Testis (tissue), 3 donors: ENCODE measurements around the gene FDXR. TPM values are rescaled to one million over a fixed set of nuclear protein-coding genes. Genes with fewer than 3 reads are reported as not detected.
"Not testable (repeated sequence)": the region's sequence is repeated elsewhere in the genome, so short reads cannot be mapped to it uniquely, and the experiment has no call there.

Experiments
- DNase-seq: peaks from one replicate; pipeline ENCODE4 v3.0.0-alpha.2; 2019
- H3K27ac ChIP-seq, 2 donors: fragments of 200-600 bp; sonication (generic); one replicate each; pipeline ENCODE4 v1.5.1; 2019
- H3K27me3 ChIP-seq: fragments of 200-600 bp; sonication (generic); one replicate; pipeline ENCODE4 v1.5.1; 2019
- H3K36me3 ChIP-seq: fragments of 200-600 bp; sonication (generic); one replicate; pipeline ENCODE4 v1.5.1; 2017; ENCODE audit warnings: low read depth; ENCODE audit errors: missing control alignments
- H3K4me1 ChIP-seq: fragments of 200-600 bp; sonication (generic); one replicate; pipeline ENCODE4 v1.5.1; 2019
- H3K4me3 ChIP-seq, 2 donors: fragments of 200-600 bp; sonication (generic); one replicate each; pipeline ENCODE4 v1.5.1; 2017 to 2019
- H3K9me3 ChIP-seq: fragments of 200-600 bp; sonication (generic); one replicate; pipeline ENCODE4 v1.5.1; 2017
- POLR2A ChIP-seq: fragments of 450-650 bp; IDR thresholded peaks from one replicate; pipeline ENCODE4 v1.6.1; 2017; ENCODE audit warnings: antibody characterized with exemption, mild to moderate bottlenecking, moderate library complexity
- WGBS, 2 donors: methylation state at CpG; one replicate each; pipeline ENCODE4 v1.1.5; 2018; 5-methylcytosine and 5-hydroxymethylcytosine counted together
- intact Hi-C: fragments of 100-400 bp; cut with DNase I; formaldehyde crosslinking; loops from one replicate; pipeline ENCODE4 v1.15.1; 2023; ENCODE audit warnings: low total_unique reads
- polyA plus RNA-seq: library from polyadenylated mRNA; stranded (reverse); fragments of 350-450 nt; fragmentation: Illumina TruSeq; extraction: RNeasy Lipid Tissue Mini Kit (QIAGEN cat#74804); gene quantifications from one replicate; pipeline ENCODE4 v1.2.3, GENCODE V29; 2014; ENCODE audit warnings: low read depth, low replicate concordance; ENCODE audit not compliant: insufficient read depth
- total RNA-seq, 2 donors: library from RNA; depleted of rRNA; stranded (reverse); fragments of >200 nt; gene quantifications; one replicate each; pipeline ENCODE4 v1.2.3, GENCODE V29; 2016
- TF ChIP-seq, protein P1 (sequence below), 3 experiments: fragments of 450-650 bp in 2 of 3; fragments of 200-600 bp in 1 of 3; sonication (generic) in 1 of 3; IDR thresholded peaks; one replicate each; pipeline ENCODE4 v1.5.1; 2016 to 2019; ENCODE audit warnings: antibody characterized with exemption in 3 of 3, mild to moderate bottlenecking in 2 of 3, moderate library complexity in 1 of 3

FDXR gene
- total and polyA plus RNA-seq, 3 donors from 2014 or later: 97.1 to 216 (median 204) TPM

DNA sequence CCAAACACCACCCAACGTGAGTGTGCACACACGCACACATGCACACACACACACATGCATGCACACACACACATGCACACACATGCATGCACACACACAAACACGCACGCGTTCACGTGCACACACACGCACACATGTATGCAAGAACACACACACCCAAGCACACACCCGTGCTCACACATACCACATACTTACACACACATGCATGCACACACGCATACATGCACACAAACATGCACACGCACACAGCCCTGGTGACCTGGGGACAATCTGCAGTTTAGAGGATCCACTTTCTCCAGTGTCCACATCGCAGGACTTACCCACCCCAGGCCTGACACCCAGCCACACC, 44.0 kb upstream of the FDXR start:
- Histone ChIP-seq H3K27ac (no peak overlapping the region), H3K27me3 (no peaks in the 10 kb centered on the region), H3K4me1 (peaks cover 4% of the 10 kb centered on the region), H3K36me3 (no peaks in the 10 kb centered on the region), H3K4me3 (no peak overlapping the region), H3K9me3 (no peaks in the 10 kb centered on the region)
- WGBS, 2 donors: 91 to 92% methylated on average over 11 of the region's 11 CpGs
- TF ChIP-seq, protein P1, sequence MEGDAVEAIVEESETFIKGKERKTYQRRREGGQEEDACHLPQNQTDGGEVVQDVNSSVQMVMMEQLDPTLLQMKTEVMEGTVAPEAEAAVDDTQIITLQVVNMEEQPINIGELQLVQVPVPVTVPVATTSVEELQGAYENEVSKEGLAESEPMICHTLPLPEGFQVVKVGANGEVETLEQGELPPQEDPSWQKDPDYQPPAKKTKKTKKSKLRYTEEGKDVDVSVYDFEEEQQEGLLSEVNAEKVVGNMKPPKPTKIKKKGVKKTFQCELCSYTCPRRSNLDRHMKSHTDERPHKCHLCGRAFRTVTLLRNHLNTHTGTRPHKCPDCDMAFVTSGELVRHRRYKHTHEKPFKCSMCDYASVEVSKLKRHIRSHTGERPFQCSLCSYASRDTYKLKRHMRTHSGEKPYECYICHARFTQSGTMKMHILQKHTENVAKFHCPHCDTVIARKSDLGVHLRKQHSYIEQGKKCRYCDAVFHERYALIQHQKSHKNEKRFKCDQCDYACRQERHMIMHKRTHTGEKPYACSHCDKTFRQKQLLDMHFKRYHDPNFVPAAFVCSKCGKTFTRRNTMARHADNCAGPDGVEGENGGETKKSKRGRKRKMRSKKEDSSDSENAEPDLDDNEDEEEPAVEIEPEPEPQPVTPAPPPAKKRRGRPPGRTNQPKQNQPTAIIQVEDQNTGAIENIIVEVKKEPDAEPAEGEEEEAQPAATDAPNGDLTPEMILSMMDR (IDR thresholded peaks at IDR 0.05): no peak
- no peak for TF ChIP-seq POLR2A
- no peak for DNase-seq
- intact Hi-C loops: no loop called here

DNA sequence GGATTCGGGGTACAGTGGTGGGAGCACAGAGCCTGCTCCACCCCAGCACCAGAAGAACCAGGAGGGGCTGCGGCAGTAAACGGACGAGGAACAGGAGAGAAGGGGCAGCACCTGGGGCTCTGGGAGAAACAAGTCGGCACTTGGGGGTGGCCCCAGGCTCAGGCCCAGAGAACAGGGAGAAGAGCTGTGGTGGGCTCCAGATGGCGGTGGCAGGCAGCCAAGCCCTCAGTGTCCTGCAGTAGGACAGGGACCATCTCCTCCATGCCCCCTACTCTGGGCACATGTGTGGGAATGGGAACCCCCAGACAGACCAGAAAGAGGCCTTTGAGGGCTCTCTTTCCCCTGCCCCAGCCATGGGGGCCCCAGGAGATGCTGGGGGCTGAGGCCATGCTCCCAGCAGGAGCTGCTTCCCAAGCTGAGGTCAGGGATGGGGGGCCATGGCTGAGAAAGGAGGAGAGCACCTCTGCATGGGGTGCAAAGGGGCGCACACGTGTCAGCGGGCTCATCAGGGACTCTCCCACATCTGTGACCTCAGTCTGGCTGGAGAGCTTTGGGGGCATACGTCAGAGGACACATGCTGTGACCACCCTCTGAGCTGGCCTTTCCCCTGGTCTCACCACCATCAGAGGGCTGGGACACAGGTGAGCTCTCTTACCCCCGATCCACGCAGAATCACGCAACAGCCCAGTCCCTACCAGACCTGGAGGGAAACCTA, 43.5 kb upstream of the FDXR start:
- no peak for DNase-seq
- WGBS, 2 donors: 88% methylated on average over 13 of the region's 13 CpGs
- H3K9me3 ChIP-seq: no peaks in the 10 kb centered on the region
- H3K36me3 ChIP-seq: no peaks in the 10 kb centered on the region
- intact Hi-C loops: no loop called here
- H3K4me1 ChIP-seq: peaks cover 4% of the 10 kb centered on the region
- H3K4me3 ChIP-seq: no peak overlapping the region
- H3K27me3 ChIP-seq: no peaks in the 10 kb centered on the region
- no peak overlapping the region for H3K27ac ChIP-seq
- no peak for TF ChIP-seq POLR2A
- TF ChIP-seq, protein P1 (IDR thresholded peaks at IDR 0.05): no peak

DNA sequence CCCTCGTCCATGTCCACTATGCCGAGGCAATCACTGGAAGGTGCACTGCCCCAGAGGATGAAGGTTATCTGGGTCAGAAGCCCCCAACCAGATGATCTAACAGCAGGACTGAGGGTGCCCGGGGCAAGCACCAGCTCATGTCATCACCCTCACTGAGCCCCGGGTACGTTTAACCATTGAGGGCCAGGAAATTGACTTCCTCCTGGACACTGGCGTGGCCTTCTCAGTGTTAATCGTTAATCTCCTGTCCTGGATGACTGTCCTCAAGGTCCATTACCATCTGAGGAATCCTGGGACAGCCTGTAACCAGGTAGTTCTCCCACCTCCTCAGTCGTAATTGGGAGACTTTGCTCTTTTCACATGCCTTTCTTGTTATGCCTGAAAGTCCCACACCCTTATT, 38.6 kb upstream of the FDXR start:
- H3K36me3 ChIP-seq, H3K4me3 ChIP-seq, H3K4me1 ChIP-seq, H3K9me3 ChIP-seq, DNase-seq, H3K27ac ChIP-seq, H3K27me3 ChIP-seq, intact Hi-C loops: not testable (repeated sequence)
- 67 to 81% methylated on average over 8 of the region's 8 CpGs for WGBS, 2 donors

DNA sequence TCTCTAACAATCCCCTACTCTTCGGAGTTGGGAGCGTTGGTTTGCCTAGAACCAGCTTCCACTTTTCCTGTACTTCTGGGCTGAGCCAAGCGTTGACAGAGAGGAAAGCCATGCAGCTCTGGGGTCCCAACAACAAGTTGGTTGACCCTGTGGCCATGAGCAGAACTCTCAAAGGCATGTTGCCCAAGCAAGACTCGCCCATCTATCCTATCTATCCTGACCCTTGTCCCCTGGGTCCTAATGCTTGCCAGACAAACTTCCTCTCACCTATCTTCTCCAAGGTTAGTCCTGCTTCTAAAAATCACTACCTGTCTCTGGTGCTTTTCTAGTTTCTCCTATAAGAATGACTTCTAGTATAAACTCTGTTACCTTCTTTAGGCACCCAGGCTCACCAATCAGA, 36.3 kb upstream of the FDXR start:
- not testable (repeated sequence) for DNase-seq

DNA sequence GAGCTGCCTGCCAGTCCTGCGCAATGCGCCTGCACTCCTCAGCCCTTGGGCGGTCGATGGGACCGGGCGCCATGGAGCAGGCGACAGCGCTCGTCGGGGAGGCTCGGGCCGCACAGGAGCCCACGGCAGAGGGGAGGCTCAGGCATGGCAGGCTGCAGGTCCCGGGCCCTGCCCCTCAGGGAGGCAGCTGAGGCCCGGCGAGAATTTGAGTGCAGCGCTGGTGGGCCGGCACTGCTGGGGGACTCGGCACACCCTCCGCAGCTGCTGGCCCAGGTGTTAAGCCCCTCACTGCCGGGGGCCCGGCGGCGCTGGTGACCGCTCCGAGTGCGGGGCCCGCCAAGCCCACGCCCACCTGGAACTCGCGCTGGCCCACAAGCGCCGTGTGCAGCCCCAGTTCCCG, 34.2 kb upstream of the FDXR start:
- no peak for DNase-seq
- H3K4me1 ChIP-seq: no peaks in the 10 kb centered on the region
- intact Hi-C loops: no loop called here
- H3K36me3 ChIP-seq: no peaks in the 10 kb centered on the region
- WGBS, 2 donors: 94 to 97% methylated on average over 6 to 31 of the region's 34 CpGs
- H3K4me3 ChIP-seq: no peak overlapping the region
- no peaks in the 10 kb centered on the region for H3K9me3 ChIP-seq
- no peak overlapping the region for H3K27ac ChIP-seq
- H3K27me3 ChIP-seq: no peaks in the 10 kb centered on the region
- TF ChIP-seq, protein P1 (IDR thresholded peaks at IDR 0.05): no peak

More for the DNA sequence above, 36.3 kb upstream of the FDXR start:
- 74 to 77% methylated on average over 4 of the region's 4 CpGs for WGBS, 2 donors
- intact Hi-C loops, H3K4me1 ChIP-seq, H3K4me3 ChIP-seq, H3K36me3 ChIP-seq, H3K27me3 ChIP-seq, H3K27ac ChIP-seq, H3K9me3 ChIP-seq: not testable (repeated sequence)

DNA sequence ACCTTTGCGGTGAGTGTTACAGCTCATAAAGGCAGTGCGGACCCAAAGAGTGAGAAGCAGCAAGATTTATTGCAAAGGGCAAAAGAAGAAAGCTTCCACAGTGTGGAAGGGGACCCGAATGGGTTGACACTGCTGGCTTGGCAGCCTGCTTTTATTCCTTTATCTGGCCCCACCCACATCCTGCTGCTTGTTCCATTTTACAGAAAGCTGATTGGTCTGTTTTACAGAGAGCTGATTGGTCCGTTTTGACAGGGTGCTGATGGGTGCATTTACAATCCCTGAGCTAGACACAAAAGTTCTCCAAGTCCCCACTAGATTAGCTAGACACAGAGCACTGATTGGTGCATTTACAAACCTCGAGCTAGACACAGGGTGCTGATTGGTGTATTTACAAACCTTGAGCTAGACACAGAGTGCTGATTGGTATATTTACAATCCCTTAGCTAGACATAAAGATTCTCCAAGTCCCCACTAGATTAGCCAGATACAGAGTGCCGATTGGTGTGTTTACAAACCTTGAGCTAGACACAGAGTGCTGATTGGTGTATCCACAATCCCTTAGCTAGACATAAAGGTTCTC, 33.5 kb upstream of the FDXR start:
- intact Hi-C loops, H3K27me3 ChIP-seq: not testable (repeated sequence)
- WGBS, 2 donors: 65 to 67% methylated on average over 6 of the region's 6 CpGs

More for the DNA sequence above, 33.5 kb upstream of the FDXR start:
- not testable (repeated sequence) for DNase-seq, H3K36me3 ChIP-seq, H3K9me3 ChIP-seq, H3K4me1 ChIP-seq, H3K4me3 ChIP-seq, H3K27ac ChIP-seq
